ENCODE measurements around the gene GPR179.

- TF ChIP-seq CHD2 (IDR thresholded peaks at IDR 0.05; ENCODE audit: low read length, partially characterized antibody) (no peak), CTCF (IDR thresholded peaks at IDR 0.05) (no peak), CHD4 (IDR thresholded peaks at IDR 0.05; ENCODE audit: borderline replicate concordance) (no peak), POLR2A (IDR thresholded peaks at IDR 0.05; ENCODE audit: low read length) (no peak), MAX (IDR thresholded peaks at IDR 0.05) (no peak), USF2 (IDR thresholded peaks at IDR 0.05) (no peak), HOXA7 (CRISPR knock-in tag; IDR thresholded peaks at IDR 0.05) (no peak), ZC3H11A (IDR thresholded peaks at IDR 0.05) (no peak), HMGXB4 (CRISPR knock-in tag; IDR thresholded peaks at IDR 0.05; ENCODE audit: borderline replicate concordance) (no peak), HOXB13 (CRISPR knock-in tag; IDR thresholded peaks at IDR 0.05; ENCODE audit: low read depth) (no peak), JUN (IDR thresholded peaks at IDR 0.05) (no peak), CEBPB (IDR thresholded peaks at IDR 0.05) (no peak), RAD21 (conservative IDR thresholded peaks at IDR 0.05 in 1 of 2, IDR thresholded peaks at IDR 0.05 in 1 of 2) (no peak), SMC3 (IDR thresholded peaks at IDR 0.05) (no peak)
Measured at GRCh38 chr17:38326996-38327792, 16.6 kb downstream of the GPR179 start.
